Spleen (tissue), 11 donors: ENCODE measurements around the gene NRK. TPM values are rescaled to one million over a fixed set of nuclear protein-coding genes. Genes with fewer than 3 reads are reported as not detected.
A peak's percentile ranks its signal among the peaks of the same experiment; 100 is the strongest.

Experiments
- DNase-seq: peaks from one replicate; pipeline ENCODE4 v3.0.0-alpha.2; 2020
- H3K27ac ChIP-seq, 8 donors: fragments of 200-600 bp; sonication (generic) in 7 of 8; 1 replicate in 4 of 8; 2 replicates in 4 of 8; pipeline versions ENCODE4 v1.5.0 to v1.8.0; 2016 to 2021; ENCODE audit warnings: inconsistent platforms in 4 of 8, mild to moderate bottlenecking in 4 of 8, moderate library complexity in 1 of 8
- H3K27me3 ChIP-seq, 7 donors: fragments of 200-600 bp; sonication (generic) in 6 of 7; replicated peaks in 1 of 7; 1 replicate in 4 of 7; 2 replicates in 3 of 7; pipeline versions ENCODE4 v1.5.0 to v1.8.0; 2016 to 2021; ENCODE audit warnings: inconsistent platforms in 3 of 7, mild to moderate bottlenecking in 1 of 7
- H3K36me3 ChIP-seq, 6 donors: fragments of 200-600 bp; sonication (generic) in 5 of 6; 1 replicate in 4 of 6; 2 replicates in 2 of 6; pipeline versions ENCODE4 v1.5.0 to v1.8.0; 2016 to 2021; ENCODE audit warnings: inconsistent platforms in 2 of 6
- H3K4me1 ChIP-seq, 6 donors: fragments of 200-600 bp; sonication (generic) in 5 of 6; 1 replicate in 3 of 6; 2 replicates in 3 of 6; pipeline versions ENCODE4 v1.5.0 to v1.8.0; 2016 to 2021; ENCODE audit warnings: inconsistent platforms in 3 of 6
- H3K4me3 ChIP-seq, 8 donors: fragments of 200-600 bp; sonication (generic) in 7 of 8; 1 replicate in 4 of 8; 2 replicates in 4 of 8; pipeline versions ENCODE4 v1.5.0 to v1.8.0; 2016 to 2021; ENCODE audit warnings: inconsistent platforms in 4 of 8, mild to moderate bottlenecking in 4 of 8, moderate library complexity in 2 of 8
- H3K9me3 ChIP-seq, 8 donors: fragments of 200-600 bp; sonication (generic) in 7 of 8; 1 replicate in 4 of 8; 2 replicates in 4 of 8; pipeline versions ENCODE4 v1.5.0 to v1.8.0; 2016 to 2021; ENCODE audit warnings: inconsistent platforms in 4 of 8
- CTCF ChIP-seq, 11 experiments: fragments of 200-600 bp in 7 of 11; fragments of 450-650 bp in 4 of 11; sonication (generic) in 4 of 11; IDR thresholded peaks in 8 of 11; conservative IDR thresholded peaks in 3 of 11; 1 replicate in 7 of 11; 2 replicates in 4 of 11; pipeline versions ENCODE4 v1.4.0 to v1.8.0; 2016 to 2021; ENCODE audit warnings: antibody characterized with exemption in 11 of 11, inconsistent platforms in 4 of 11, mild to moderate bottlenecking in 1 of 11
- POLR2A ChIP-seq, 3 donors: fragments of 450-650 bp; IDR thresholded peaks; one replicate each; pipeline ENCODE4 v1.5.1; 2017; ENCODE audit warnings: antibody characterized with exemption in 3 of 3, mild to moderate bottlenecking in 1 of 3
- POLR2AphosphoS5 ChIP-seq, 3 donors: sonication (generic); formaldehyde crosslinking; IDR thresholded peaks; one replicate each; pipeline ENCODE4 v1.5.1; 2017; ENCODE audit warnings: antibody characterized with exemption in 3 of 3
- WGBS, 5 donors: extraction: QIAGEN DNeasy Blood & Tissue Kit in 3 of 5; methylation state at CpG; one replicate each; pipeline versions ENCODE4 v1.1.5 to v1.1.7; 2013 to 2018; 5-methylcytosine and 5-hydroxymethylcytosine counted together
- intact Hi-C: fragments of 100-400 bp; cut with DNase I; formaldehyde crosslinking; loops from one replicate; pipeline ENCODE4 v1.15.0; 2023; ENCODE audit warnings: low total_unique reads
- polyA plus RNA-seq, 3 donors: library from polyadenylated mRNA; stranded (reverse); fragments of 200-250 nt; gene quantifications; one replicate each; pipeline ENCODE4 v1.2.1, GENCODE V29; 2013
- total RNA-seq, 7 donors: library from RNA; depleted of rRNA in 3 of 7; stranded (reverse); fragments of >200 nt in 3 of 7; fragmentation: NEBNext Ultra II Directional in 4 of 7; extraction: Animal tissue kit (Norgen Biotek cat#: 25700) in 4 of 7; gene quantifications; one replicate each; pipeline versions ENCODE4 v1.1.0 to v1.2.1, GENCODE V29; 2016 to 2021
- donor health status: healthy with polysubstance abuse.
- donor health status: DM: no; HTN: no; CAD: no; lungs with moderate emphysema.
- donor health status: DM: no; HTN: no; CAD: no.
- donor health status: Bipolar disorder and iron deficiency.
- donor health status: healthy.
- donor health status: DM: no; HTN: no; CAD: no.
- donor health status: DM: yes; HTN: yes; CAD: no.

The NRK gene
- total and polyA plus RNA-seq, 10 donors, result 0.02 to 0.13 TPM; not detected in 8

- Histone ChIP-seq H3K4me3 (peak overlapping the region in 1 of 8 donors; percentile 32), H3K27me3 (peaks cover 0 to 48% (median 25%) of the 10 kb centered on the region in 7 donors), H3K27ac (no peak overlapping the region), H3K9me3 (no peaks in the 10 kb centered on the region), H3K36me3 (no peaks in the 10 kb centered on the region), H3K4me1 (no peaks in the 10 kb centered on the region)
- DNase-seq, result peak; percentile 55
- intact Hi-C loops, result no loop called here
- TF ChIP-seq POLR2A (IDR thresholded peaks at IDR 0.05), result no peak
- no peak for TF ChIP-seq CTCF (IDR thresholded peaks at IDR 0.05 in 8 of 11, conservative IDR thresholded peaks at IDR 0.05 in 3 of 11)
- no peak for TF ChIP-seq POLR2AphosphoS5 (IDR thresholded peaks at IDR 0.05)
- 4 to 40% (median 7%) methylated on average over 12 to 28 of the region's 28 CpGs for WGBS, 5 donors
These were observed 743 bp upstream of the NRK start for GRCh38 chrX:105821471-105822121.

- DNase-seq, result peak; percentile 29
- H3K4me1 ChIP-seq, result no peaks in the 10 kb centered on the region
- no peak overlapping the region for H3K4me3 ChIP-seq
- intact Hi-C loops, result no loop called here
- TF ChIP-seq POLR2A (IDR thresholded peaks at IDR 0.05) (no peak), POLR2AphosphoS5 (IDR thresholded peaks at IDR 0.05) (no peak), CTCF (IDR thresholded peaks at IDR 0.05 in 8 of 11, conservative IDR thresholded peaks at IDR 0.05 in 3 of 11) (no peak)
- H3K27me3 ChIP-seq, result peaks cover 0 to 48% (median 25%) of the 10 kb centered on the region in 7 donors
- WGBS, 5 donors, result 11 to 42% (median 15%) methylated on average over 9 to 17 of the region's 17 CpGs
- no peaks in the 10 kb centered on the region for H3K9me3 ChIP-seq
- H3K27ac ChIP-seq, result no peak overlapping the region
- no peaks in the 10 kb centered on the region for H3K36me3 ChIP-seq
These were observed 735 bp downstream of the NRK start for GRCh38 chrX:105823092-105823455.

GRCh38 chrX:105829011-105829410 lies 6.7 kb downstream of the NRK start:
- Histone ChIP-seq H3K4me3 (no peak overlapping the region), H3K36me3 (no peaks in the 10 kb centered on the region), H3K27me3 (peaks cover 0 to 8% (median 0%) of the 10 kb centered on the region in 7 donors), H3K9me3 (no peaks in the 10 kb centered on the region), H3K4me1 (no peaks in the 10 kb centered on the region), H3K27ac (no peak overlapping the region)
- no peak for DNase-seq
- WGBS, 5 donors, result 48 to 75% (median 58%) methylated on average over 1 of the region's 1 CpG
- intact Hi-C loops, result no loop called here
- TF ChIP-seq CTCF (IDR thresholded peaks at IDR 0.05 in 8 of 11, conservative IDR thresholded peaks at IDR 0.05 in 3 of 11) (no peak), POLR2AphosphoS5 (IDR thresholded peaks at IDR 0.05) (no peak)

- H3K4me1 ChIP-seq, result no peaks in the 10 kb centered on the region
- no peak overlapping the region for H3K4me3 ChIP-seq
- 33 to 57% (median 47%) methylated on average over 2 of the region's 2 CpGs for WGBS, 5 donors
- no peak for DNase-seq
- no peaks in the 10 kb centered on the region for H3K36me3 ChIP-seq
- intact Hi-C loops, result no loop called here
- H3K27ac ChIP-seq, result no peak overlapping the region
- no peaks in the 10 kb centered on the region for H3K9me3 ChIP-seq
- no peak for TF ChIP-seq POLR2AphosphoS5 (IDR thresholded peaks at IDR 0.05)
- no peak for TF ChIP-seq POLR2A (IDR thresholded peaks at IDR 0.05)
- no peak for TF ChIP-seq CTCF (IDR thresholded peaks at IDR 0.05 in 8 of 11, conservative IDR thresholded peaks at IDR 0.05 in 3 of 11)
- H3K27me3 ChIP-seq, result no peaks in the 10 kb centered on the region
These were observed 14.9 kb downstream of the NRK start for GRCh38 chrX:105837232-105837631.
